KOPT-K1 (cell line): Measurements from ENCODE around the gene STXBP5.

ENCODE experiments used
- H3K27ac ChIP-seq: fragments of 200-600 bp; sonication (generic); 2 replicates; pipeline ENCODE4 v1.5.1; 2016; ENCODE audit warnings: antibody characterized with exemption, mild to moderate bottlenecking, low read depth, low read length; ENCODE audit not compliant: poor library complexity, severe bottlenecking
- H3K36me3 ChIP-seq: fragments of 200-600 bp; sonication (generic); 2 replicates; pipeline ENCODE4 v1.5.1; 2017; ENCODE audit warnings: antibody characterized with exemption, mild to moderate bottlenecking, low read length, moderate library complexity; ENCODE audit not compliant: insufficient read depth
- H3K9me3 ChIP-seq: fragments of 200-600 bp; sonication (generic); 2 replicates; pipeline ENCODE4 v1.5.1; 2017; ENCODE audit warnings: antibody characterized with exemption, low read length, mild to moderate bottlenecking; ENCODE audit not compliant: insufficient read depth, poor library complexity, severe bottlenecking

Gene STXBP5

DNA sequence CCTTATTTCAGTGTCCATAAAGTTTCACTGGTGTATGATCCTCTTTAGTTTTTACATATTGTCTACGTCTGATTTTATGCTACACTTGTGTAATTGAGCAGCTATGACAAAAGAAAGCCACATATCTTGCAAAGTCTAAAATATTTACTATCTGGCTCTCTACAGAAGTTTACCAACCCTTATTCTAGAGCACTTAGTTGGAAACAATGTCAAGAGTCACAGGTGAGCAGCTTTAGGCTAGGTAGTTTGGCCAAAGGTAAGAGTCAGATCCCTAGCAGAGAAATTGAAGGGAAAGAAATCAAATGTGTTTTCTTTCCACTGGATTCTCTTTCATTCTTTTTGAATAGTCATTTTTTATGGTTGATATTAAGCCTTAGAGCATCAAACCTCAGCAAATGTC lies 34.7 kb upstream of the STXBP5 start:
- H3K36me3 ChIP-seq: no peaks in the 10 kb centered on the region
- H3K9me3 ChIP-seq: no peaks in the 10 kb centered on the region
- H3K27ac ChIP-seq: no peak overlapping the region

DNA sequence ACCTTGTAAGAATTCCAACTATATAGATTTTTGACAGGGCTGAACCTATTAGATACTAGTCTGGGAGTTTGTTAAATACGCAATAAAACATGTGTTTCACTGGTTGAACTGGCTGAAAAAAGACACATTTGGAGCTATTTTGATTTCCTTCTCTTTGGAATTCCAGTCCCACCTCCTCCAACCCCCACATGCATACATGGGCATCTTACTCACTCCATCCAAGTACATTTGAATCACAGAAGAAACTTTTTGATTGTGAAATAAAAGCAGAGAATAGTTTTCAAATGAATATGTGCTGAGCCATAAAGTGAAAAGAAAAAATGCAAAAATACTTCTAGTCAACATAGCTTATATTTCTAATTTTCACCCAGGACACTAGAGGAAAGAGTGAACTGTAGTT lies 33.9 kb upstream of the STXBP5 start:
- no peaks in the 10 kb centered on the region for H3K9me3 ChIP-seq
- no peak overlapping the region for H3K27ac ChIP-seq
- no peaks in the 10 kb centered on the region for H3K36me3 ChIP-seq

DNA sequence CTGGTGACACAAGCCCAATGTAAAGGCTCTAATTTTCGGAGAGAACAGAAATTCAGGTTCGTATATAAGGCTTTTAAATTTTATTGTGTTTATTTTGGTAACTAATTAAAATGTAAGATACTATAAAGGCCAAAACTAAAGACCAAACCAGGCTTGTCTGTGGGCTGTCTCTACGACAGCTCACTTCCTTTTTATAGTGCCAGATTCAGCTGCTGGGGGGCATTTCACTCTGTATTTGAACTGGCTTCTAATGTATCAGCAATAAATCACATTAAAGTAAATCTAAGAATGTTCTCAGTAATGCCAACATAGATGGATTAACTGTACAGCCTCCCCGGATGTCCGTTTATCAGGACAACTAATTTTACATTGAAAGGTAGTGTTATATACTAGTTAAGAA lies 31.1 kb upstream of the STXBP5 start:
- H3K36me3 ChIP-seq: no peaks in the 10 kb centered on the region
- no peaks in the 10 kb centered on the region for H3K9me3 ChIP-seq
- H3K27ac ChIP-seq: no peak overlapping the region

DNA sequence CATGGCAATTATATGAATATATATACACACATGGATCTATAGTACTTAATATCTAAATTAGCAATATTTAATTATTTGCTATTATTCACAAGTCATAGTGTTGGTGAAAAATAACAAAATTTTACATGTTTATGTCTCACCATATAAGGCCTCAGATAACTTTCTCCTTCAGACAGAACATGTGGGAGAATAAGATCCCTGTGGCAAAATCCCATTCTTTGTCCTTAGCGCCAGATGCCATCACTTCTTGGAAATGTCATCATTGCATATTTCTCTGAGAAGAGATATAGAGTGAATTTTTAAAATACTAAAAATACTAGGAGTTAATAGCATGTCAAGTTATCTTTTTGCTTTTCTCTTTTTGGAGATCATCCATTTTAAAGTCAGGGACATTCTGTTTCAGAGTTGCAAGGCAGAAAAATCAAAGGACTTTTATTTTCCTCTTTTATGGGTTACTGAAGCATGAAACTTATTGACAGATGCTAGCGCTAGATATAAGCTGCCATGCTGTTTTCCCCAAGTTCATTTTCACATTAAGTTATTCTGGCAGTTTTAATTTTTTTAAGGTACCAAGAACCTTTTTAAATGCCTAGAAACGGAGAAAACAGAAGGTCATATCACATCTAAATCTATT lies 30.4 kb upstream of the STXBP5 start:
- Histone ChIP-seq H3K27ac (no peak overlapping the region), H3K9me3 (no peaks in the 10 kb centered on the region), H3K36me3 (no peaks in the 10 kb centered on the region)

DNA sequence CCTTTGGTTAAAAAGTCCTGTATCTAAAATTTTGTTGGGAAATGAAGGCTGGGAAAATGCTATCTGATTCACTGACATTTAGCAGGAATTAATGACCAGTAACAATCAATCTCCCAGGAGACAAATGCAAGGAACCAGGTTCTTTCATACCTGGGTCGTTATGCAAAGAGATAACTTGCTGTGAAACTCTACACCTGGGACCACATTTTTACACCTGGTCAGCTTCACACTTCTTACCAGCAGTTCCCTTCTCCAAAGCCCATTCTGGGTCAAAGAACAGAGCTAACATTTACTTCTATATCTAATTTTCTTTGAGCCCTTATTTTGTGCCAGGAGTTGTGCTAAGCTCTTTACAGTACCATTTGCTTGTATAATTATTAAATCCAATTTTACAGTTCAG lies 27.4 kb upstream of the STXBP5 start:
- H3K9me3 ChIP-seq: no peaks in the 10 kb centered on the region
- H3K36me3 ChIP-seq: no peaks in the 10 kb centered on the region
- H3K27ac ChIP-seq: no peak overlapping the region

DNA sequence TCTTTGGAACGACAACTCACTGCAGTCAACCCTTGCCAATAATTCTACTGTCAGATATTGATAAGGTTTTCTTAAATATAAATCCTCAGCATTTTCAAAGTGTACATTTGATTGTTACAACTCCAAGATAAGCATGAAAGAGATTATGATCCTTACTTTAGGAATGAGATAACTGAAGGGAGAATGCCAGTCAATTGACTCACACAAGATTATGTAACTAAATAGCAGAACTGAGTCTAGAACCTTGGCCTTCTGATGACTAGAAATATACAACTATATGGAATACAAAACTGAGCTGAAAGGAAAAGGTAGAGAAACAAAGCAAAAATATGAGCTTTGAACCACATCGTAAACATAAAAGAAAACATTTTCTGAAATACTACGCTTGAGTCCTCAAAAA lies 26.9 kb upstream of the STXBP5 start:
- no peaks in the 10 kb centered on the region for H3K36me3 ChIP-seq
- H3K27ac ChIP-seq: no peak overlapping the region
- H3K9me3 ChIP-seq: no peaks in the 10 kb centered on the region

DNA sequence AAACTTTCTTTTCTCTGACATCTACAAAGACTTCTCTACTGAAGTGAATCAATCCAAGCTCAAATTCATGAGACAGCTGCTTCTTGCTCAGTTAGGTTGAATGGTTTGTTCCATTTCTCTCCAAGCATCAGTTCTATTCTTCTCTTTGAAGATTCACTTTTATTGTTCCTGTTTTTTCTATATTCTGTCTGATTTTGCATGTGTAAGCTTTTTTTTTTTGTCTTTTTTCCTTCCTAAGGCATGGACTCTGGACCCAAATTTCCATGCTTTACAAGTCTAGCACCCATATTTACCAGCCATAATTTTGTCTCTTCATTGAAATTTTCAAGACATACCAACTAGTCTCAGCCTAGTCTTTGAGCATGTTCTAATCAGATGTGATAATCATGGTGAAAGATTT lies 25.9 kb upstream of the STXBP5 start:
- Histone ChIP-seq H3K9me3 (no peaks in the 10 kb centered on the region), H3K36me3 (no peaks in the 10 kb centered on the region), H3K27ac (no peak overlapping the region)

DNA sequence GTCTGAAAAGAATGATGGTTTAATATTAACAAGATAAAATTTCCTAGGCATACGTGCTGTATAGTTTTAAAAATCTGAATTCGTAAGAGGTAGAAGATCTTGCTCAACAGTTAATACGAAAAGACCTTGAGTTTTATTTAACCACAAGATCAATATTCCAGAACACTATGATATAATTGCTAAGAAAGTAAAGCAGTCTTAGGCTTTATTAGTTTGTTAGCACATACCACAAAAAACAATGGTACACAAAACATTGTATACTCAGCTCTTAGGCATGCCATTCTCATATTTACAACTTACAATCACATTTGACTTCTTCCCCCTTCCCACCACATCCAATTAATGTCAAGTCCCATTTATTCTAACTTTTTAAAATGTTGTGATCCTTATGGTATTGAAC lies 24.4 kb upstream of the STXBP5 start:
- Histone ChIP-seq H3K27ac (no peak overlapping the region), H3K9me3 (no peaks in the 10 kb centered on the region), H3K36me3 (no peaks in the 10 kb centered on the region)

DNA sequence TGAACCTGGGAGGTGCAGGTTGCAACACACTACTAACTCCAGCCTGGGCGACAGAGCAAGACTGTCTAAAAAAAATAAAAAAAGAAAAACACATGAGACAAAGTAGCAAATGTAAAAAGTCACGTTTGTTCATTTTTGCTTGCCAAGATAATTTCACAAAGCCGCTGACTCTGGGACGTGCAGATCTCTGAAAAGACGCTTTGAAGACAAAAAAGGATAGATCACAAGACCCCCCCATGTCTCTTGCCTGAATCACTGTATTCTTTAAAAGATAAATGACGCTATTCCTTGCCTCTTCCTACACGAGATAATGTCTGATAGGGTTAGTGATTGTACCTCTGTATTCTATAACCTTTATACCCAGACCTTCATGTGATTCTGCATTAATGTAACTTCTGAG lies 23.3 kb upstream of the STXBP5 start:
- Histone ChIP-seq H3K27ac (no peak overlapping the region), H3K9me3 (no peaks in the 10 kb centered on the region), H3K36me3 (no peaks in the 10 kb centered on the region)

DNA sequence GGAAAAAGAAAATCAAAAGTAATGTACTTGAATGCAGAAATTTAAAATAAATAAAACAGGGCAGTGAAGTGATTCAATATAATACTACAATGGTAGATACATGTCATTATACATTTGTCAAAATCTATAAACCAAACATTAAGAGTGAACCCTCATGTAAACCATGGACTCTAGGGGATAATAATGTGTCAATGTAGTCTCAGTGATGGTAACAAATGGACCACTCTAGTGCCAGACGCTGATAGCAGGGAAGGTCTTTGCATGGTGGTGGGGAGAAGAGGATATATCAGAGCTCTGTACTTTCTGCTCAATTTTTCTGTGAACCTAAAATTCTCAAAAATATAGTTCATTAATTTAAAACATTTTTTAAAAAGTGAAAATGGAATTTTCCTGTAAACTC lies 19.8 kb upstream of the STXBP5 start:
- Histone ChIP-seq H3K9me3 (no peaks in the 10 kb centered on the region), H3K36me3 (no peaks in the 10 kb centered on the region), H3K27ac (no peak overlapping the region)

DNA sequence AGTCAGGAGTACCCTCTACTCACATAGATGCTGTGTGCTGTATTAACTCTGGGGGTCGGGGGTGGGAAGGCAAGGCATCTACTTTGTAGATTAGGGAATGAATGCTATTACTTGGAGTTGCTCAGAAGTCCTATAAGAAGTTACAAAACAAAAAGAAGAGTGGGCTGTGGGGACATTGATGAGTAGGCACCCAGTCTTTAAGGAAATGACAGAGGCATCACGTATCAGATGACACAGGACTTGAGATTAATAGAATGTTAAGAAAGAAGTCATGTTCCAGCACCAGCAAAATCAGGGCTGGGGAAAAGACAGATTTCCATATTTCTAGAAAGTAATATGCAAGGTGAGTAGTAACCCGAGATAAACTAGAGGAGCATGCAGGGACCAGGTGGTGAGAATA lies 19.0 kb upstream of the STXBP5 start:
- Histone ChIP-seq H3K36me3 (no peaks in the 10 kb centered on the region), H3K27ac (no peak overlapping the region), H3K9me3 (no peaks in the 10 kb centered on the region)

DNA sequence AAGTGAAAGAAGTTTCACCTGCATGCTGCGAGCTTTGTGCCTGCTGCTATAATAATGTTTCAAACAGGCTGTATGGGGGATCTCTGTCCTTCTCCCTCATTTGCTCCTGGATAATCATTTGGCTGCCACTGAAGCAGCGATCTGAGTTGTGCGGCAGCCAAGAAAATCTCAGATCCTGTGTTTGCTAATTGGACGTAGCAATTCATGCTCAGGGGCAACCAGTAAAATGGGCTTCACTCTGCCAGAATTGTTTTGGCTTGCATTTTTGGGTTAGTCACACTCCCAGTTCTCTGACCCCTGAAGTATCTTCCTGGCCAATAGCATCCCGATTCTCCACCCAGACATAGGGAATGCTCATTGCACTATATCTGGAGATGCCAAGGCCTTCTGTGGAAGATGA lies 13.7 kb upstream of the STXBP5 start:
- Histone ChIP-seq H3K9me3 (no peaks in the 10 kb centered on the region), H3K27ac (no peak overlapping the region), H3K36me3 (no peaks in the 10 kb centered on the region)

DNA sequence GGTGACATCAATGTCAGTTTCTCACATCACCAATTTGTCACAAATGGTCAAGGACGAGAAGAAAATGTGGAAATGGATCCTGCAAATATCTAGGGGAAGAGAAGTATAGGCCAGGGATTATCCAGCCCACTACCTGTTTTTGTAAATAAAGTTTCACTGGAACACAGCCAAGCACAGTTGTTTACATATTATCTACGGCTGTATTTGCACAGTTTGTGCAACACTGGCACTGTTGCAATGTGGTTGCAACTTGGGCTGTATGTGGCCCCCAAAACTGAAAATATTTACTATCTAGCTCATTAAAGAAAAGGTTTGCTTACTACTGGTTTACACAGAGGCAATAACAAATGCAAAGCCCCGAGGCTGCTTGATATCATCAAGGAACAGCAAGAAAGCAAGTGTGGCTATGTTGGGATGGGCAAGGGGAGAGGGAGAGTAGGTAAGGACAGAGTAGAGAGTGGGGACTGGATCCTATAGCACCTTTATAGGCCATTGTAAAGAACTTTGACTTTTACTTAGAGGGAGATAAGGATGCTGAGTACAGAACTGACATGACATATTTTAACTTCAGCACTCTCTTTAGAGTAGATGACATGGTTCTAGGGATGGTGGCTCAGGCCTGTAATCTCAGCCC lies 11.8 kb upstream of the STXBP5 start:
- Histone ChIP-seq H3K36me3 (no peaks in the 10 kb centered on the region), H3K27ac (no peak overlapping the region), H3K9me3 (no peaks in the 10 kb centered on the region)

DNA sequence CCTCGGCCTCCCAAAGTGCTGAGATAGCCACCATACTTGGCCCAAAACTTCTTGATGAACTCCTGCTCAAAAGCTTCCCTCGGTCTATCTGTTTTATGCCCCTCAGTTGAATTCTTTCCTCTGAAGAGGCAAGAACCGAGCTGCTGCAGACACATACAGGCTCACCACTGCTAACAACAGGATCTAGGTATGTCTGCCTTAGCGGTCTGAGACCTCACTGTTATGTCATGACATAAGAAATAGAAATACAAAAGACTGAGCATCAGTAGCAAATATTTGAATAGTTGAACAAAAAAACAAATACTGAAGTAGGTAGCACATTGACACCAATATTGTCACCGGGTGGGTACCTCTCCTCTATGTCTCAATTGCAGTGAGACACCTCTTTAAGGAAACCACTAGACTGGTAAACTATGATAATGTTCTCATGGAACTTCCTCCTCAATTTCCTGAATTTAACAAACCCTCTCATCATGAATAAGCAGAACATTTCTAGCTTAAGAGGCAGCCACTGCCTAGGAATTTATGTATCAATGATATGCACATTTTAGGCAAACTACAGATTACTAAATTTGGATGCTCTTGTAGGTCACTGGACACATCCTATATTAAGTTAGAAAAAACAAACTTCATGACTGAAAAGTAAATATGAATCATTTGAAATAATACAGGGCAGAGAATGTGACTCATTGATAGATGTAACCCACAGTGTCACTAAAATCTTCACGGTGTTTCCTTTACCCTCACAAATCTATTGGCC lies 9.4 kb upstream of the STXBP5 start:
- Histone ChIP-seq H3K27ac (no peak overlapping the region), H3K36me3 (no peaks in the 10 kb centered on the region), H3K9me3 (no peaks in the 10 kb centered on the region)

DNA sequence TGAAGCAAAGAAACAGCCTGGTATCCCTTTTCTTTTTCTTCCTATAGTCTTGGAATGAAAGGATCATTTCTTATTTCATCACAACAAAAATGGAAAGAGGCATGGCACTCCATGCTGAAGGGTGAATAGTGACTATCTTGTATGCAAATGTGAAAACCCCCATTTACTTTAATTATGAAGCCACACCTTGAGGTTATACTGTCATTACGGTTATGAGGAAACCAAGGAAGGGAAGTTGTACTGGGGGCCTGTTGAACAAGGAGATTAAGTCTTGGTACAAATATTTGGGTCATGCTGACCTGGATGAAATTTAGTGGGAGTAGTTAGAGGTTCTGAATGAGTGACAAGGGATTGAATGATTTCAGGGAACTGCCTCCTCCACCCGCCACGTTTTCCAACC lies 8.7 kb upstream of the STXBP5 start:
- H3K36me3 ChIP-seq: no peaks in the 10 kb centered on the region
- no peaks in the 10 kb centered on the region for H3K9me3 ChIP-seq
- no peak overlapping the region for H3K27ac ChIP-seq

DNA sequence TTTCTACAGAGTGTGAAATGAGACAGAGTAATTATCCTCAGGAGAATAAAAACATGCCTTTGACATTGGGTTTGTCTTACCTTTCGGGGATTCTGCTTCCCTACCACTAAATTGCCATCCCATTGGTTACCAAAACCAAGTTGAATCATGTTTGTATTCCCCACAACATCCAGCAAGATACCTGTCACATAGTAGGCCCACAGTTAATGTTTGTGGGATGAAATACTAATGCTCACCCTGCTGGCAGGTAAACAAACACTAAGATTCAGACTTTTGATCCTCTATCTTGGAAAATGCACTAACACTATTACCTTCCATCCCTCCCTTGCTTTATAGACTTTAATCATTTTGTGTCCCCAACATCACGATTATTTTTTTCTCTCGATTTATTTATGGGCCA lies 8.2 kb upstream of the STXBP5 start:
- Histone ChIP-seq H3K36me3 (no peaks in the 10 kb centered on the region), H3K9me3 (no peaks in the 10 kb centered on the region), H3K27ac (no peak overlapping the region)
